Measurements from ENCODE around the gene MAPK8IP3.
A peak's percentile ranks its signal among the peaks of the same experiment; 100 is the strongest.

The MAPK8IP3 gene

GRCh38 chr16:1677942-1678499 lies 28.0 kb upstream of the MAPK8IP3 start, which contains the start of gene JPT2:
TSS of gene JPT2 (plus strand) at chr16:1678279. CDS start at chr16:1678313, 34 bp downstream.
- no peaks in the 10 kb centered on the region for H3K27me3 ChIP-seq (ENCODE audit: control insufficient read depth, insufficient read depth, low read length)
- DNase-seq (ENCODE audit: low read depth, low spot score): peak; percentile 95
- H3K36me3 ChIP-seq (ENCODE audit: control insufficient read depth, insufficient read depth, low read length): peaks cover 23% of the 10 kb centered on the region
- peak within 1 kb of the TSS; percentile 85 for H3K4me3 ChIP-seq (ENCODE audit: low read length)
- 0 out of 2 replicates have a peak, but pooled peaks cover 3% of the 10 kb centered on the region for H3K4me1 ChIP-seq (ENCODE audit: control insufficient read depth, insufficient read depth, low read length)
- no peaks in the 10 kb centered on the region for H3K9me3 ChIP-seq (ENCODE audit: control insufficient read depth, insufficient read depth, low read length)
- H3K27ac ChIP-seq (ENCODE audit: low read length): no peak within 1 kb of the TSS
- no CpG with 5 or more reads among the region's 79 CpGs for WGBS (ENCODE audit: insufficient coverage, insufficient read length)

DNA sequence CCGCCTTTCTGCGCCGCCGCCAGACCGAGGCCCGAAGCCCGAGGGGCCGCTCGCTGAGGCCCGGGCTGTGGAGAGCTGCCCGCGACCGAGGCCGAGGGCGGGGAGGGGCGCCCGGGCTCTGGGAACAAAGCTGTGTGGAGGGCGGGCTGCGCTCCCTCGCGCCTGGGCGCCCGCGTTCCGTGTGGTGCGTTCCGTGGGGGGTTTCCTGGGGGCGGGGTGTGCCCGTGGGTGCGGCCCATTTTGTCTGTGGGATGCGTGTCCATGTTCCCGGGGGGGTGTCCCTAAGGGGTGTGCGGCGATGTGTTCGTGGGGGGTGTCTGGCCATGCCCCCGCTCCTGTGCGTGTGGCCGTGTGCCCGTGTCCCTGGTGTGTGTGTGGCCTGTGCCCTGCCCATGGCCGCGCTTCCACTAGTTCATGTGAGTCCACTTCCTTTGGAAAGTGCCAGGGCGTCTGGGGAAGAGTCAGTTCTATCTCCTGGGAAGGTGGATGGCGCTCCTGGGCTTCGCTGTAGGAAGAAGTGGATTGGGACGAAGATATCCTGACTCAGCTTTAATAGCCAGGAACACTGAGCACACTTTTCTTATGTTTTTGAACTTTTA lies 27.4 kb upstream of the MAPK8IP3 start:
- H3K4me1 ChIP-seq (ENCODE audit: control insufficient read depth, insufficient read depth, low read length): 0 out of 2 replicates have a peak, but pooled peaks cover 3% of the 10 kb centered on the region
- DNase-seq (ENCODE audit: low read depth, low spot score): no peak
- no peaks in the 10 kb centered on the region for H3K9me3 ChIP-seq (ENCODE audit: control insufficient read depth, insufficient read depth, low read length)
- no peaks in the 10 kb centered on the region for H3K27me3 ChIP-seq (ENCODE audit: control insufficient read depth, insufficient read depth, low read length)
- peak overlapping the region; percentile 85 for H3K4me3 ChIP-seq (ENCODE audit: low read length)
- peaks cover 19% of the 10 kb centered on the region for H3K36me3 ChIP-seq (ENCODE audit: control insufficient read depth, insufficient read depth, low read length)
- H3K27ac ChIP-seq (ENCODE audit: low read length): no peak overlapping the region
- no CpG with 5 or more reads among the region's 45 CpGs for WGBS (ENCODE audit: insufficient coverage, insufficient read length)

DNA sequence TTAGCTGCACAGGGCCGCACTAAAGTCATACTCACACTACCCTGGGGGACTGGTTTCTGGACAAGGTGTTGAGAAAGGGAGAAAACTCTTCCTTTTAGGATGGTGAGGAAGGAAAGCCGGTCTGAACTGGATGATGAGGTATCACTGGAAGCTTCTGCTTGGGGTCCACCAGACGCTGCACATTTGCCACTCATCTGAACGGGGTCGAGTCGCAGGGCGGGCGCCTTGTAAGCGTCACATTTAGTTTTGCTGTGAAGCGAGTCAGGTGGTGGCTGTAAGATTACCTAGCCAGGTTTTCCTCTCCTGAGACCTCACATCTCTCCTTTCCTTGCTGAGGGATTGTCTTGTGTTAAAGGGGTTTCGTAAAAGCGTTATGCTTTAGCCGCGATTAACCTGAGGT lies 25.6 kb upstream of the MAPK8IP3 start:
- Histone ChIP-seq H3K4me3 (ENCODE audit: low read length) (no peak overlapping the region), H3K4me1 (ENCODE audit: control insufficient read depth, insufficient read depth, low read length) (0 out of 2 replicates have a peak, but pooled peaks cover 3% of the 10 kb centered on the region), H3K27me3 (ENCODE audit: control insufficient read depth, insufficient read depth, low read length) (no peaks in the 10 kb centered on the region), H3K27ac (ENCODE audit: low read length) (no peak overlapping the region), H3K36me3 (ENCODE audit: control insufficient read depth, insufficient read depth, low read length) (peaks cover 8% of the 10 kb centered on the region), H3K9me3 (ENCODE audit: control insufficient read depth, insufficient read depth, low read length) (no peaks in the 10 kb centered on the region)
- DNase-seq (ENCODE audit: low read depth, low spot score): no peak
- no CpG with 5 or more reads among the region's 14 CpGs for WGBS (ENCODE audit: insufficient coverage, insufficient read length)

GRCh38 chr16:1681032-1681431 lies 25.0 kb upstream of the MAPK8IP3 start:
- peaks cover under 1% of the 10 kb centered on the region; the same call in 1 of the 2 replicates for H3K36me3 ChIP-seq (ENCODE audit: control insufficient read depth, insufficient read depth, low read length)
- H3K27ac ChIP-seq (ENCODE audit: low read length): no peak overlapping the region
- no peak overlapping the region for H3K4me3 ChIP-seq (ENCODE audit: low read length)
- DNase-seq (ENCODE audit: low read depth, low spot score): no peak
- WGBS (ENCODE audit: insufficient coverage, insufficient read length): no CpG with 5 or more reads among the region's 10 CpGs
- no peaks in the 10 kb centered on the region for H3K27me3 ChIP-seq (ENCODE audit: control insufficient read depth, insufficient read depth, low read length)
- no peaks in the 10 kb centered on the region for H3K9me3 ChIP-seq (ENCODE audit: control insufficient read depth, insufficient read depth, low read length)
- H3K4me1 ChIP-seq (ENCODE audit: control insufficient read depth, insufficient read depth, low read length): 0 out of 2 replicates have a peak, but pooled peaks cover 3% of the 10 kb centered on the region

- WGBS (ENCODE audit: insufficient coverage, insufficient read length): no CpG with 5 or more reads among the region's 17 CpGs
- no peak for DNase-seq (ENCODE audit: low read depth, low spot score)
- H3K36me3 ChIP-seq (ENCODE audit: control insufficient read depth, insufficient read depth, low read length): peaks cover 26% of the 10 kb centered on the region
- H3K4me3 ChIP-seq (ENCODE audit: low read length): no peak overlapping the region
- no peaks in the 10 kb centered on the region for H3K27me3 ChIP-seq (ENCODE audit: control insufficient read depth, insufficient read depth, low read length)
- no peaks in the 10 kb centered on the region; the same call in 1 of the 2 replicates for H3K4me1 ChIP-seq (ENCODE audit: control insufficient read depth, insufficient read depth, low read length)
- H3K9me3 ChIP-seq (ENCODE audit: control insufficient read depth, insufficient read depth, low read length): no peaks in the 10 kb centered on the region
- no peak overlapping the region for H3K27ac ChIP-seq (ENCODE audit: low read length)
Measured at GRCh38 chr16:1687427-1688316, 18.3 kb upstream of the MAPK8IP3 start.

DNA sequence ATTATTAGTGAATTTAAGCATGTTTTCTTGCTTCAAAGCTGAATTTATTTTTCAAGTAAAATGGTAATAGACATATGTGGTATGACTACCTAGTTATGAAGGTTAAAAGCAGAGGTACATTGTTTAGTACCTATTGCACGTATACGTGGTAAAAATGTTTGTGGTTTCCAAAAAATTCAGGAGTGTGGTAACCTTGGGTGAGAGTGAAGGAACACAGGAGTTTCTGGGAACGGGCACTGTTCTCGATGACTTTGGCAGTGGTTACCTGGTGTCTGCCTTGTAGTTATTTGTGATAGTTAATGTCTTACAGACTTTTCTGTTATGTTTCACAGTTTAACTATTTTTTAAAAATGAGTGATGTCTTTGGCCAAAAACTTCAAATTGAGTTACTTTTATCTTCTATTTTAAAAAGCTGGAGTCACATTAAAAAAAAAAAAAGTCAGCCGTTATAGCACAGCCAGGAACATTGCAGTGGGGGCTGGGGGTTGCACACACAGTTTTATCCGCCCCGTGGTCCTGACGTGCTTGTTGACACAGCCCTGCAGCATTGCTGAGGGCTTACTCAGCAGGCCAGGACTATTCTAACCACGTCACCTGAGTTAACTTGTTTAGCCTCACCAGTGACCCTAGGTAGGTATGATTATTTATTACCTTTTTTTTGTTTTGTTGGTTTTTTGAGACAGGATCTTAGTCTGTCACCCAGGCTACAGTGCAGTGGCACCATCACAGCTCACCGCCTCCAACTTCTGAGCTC lies 17.0 kb upstream of the MAPK8IP3 start:
- no peaks in the 10 kb centered on the region for H3K9me3 ChIP-seq (ENCODE audit: control insufficient read depth, insufficient read depth, low read length)
- no peak overlapping the region for H3K4me3 ChIP-seq (ENCODE audit: low read length)
- H3K36me3 ChIP-seq (ENCODE audit: control insufficient read depth, insufficient read depth, low read length): peaks cover 31% of the 10 kb centered on the region
- H3K27ac ChIP-seq (ENCODE audit: low read length): no peak overlapping the region
- WGBS (ENCODE audit: insufficient coverage, insufficient read length): no CpG with 5 or more reads among the region's 10 CpGs
- no peaks in the 10 kb centered on the region; the same call in 1 of the 2 replicates for H3K4me1 ChIP-seq (ENCODE audit: control insufficient read depth, insufficient read depth, low read length)
- no peaks in the 10 kb centered on the region for H3K27me3 ChIP-seq (ENCODE audit: control insufficient read depth, insufficient read depth, low read length)
- no peak for DNase-seq (ENCODE audit: low read depth, low spot score)

GRCh38 chr16:1689853-1690252 lies 16.1 kb upstream of the MAPK8IP3 start:
- no peak overlapping the region for H3K27ac ChIP-seq (ENCODE audit: low read length)
- no peaks in the 10 kb centered on the region; the same call in 1 of the 2 replicates for H3K4me1 ChIP-seq (ENCODE audit: control insufficient read depth, insufficient read depth, low read length)
- DNase-seq (ENCODE audit: low read depth, low spot score): no peak
- no peak overlapping the region for H3K4me3 ChIP-seq (ENCODE audit: low read length)
- H3K27me3 ChIP-seq (ENCODE audit: control insufficient read depth, insufficient read depth, low read length): no peaks in the 10 kb centered on the region
- H3K9me3 ChIP-seq (ENCODE audit: control insufficient read depth, insufficient read depth, low read length): no peaks in the 10 kb centered on the region
- WGBS (ENCODE audit: insufficient coverage, insufficient read length): no CpG with 5 or more reads among the region's 13 CpGs
- H3K36me3 ChIP-seq (ENCODE audit: control insufficient read depth, insufficient read depth, low read length): peaks cover 31% of the 10 kb centered on the region

- DNase-seq (ENCODE audit: low read depth, low spot score): no peak
- WGBS (ENCODE audit: insufficient coverage, insufficient read length): no CpG with 5 or more reads among the region's 1 CpG
- Histone ChIP-seq H3K4me3 (ENCODE audit: low read length) (no peak overlapping the region), H3K36me3 (ENCODE audit: control insufficient read depth, insufficient read depth, low read length) (peaks cover 31% of the 10 kb centered on the region), H3K27ac (ENCODE audit: low read length) (no peak overlapping the region), H3K27me3 (ENCODE audit: control insufficient read depth, insufficient read depth, low read length) (no peaks in the 10 kb centered on the region), H3K9me3 (ENCODE audit: control insufficient read depth, insufficient read depth, low read length) (no peaks in the 10 kb centered on the region), H3K4me1 (ENCODE audit: control insufficient read depth, insufficient read depth, low read length) (no peaks in the 10 kb centered on the region; the same call in 1 of the 2 replicates)
Measured at GRCh38 chr16:1690810-1691209, 15.2 kb upstream of the MAPK8IP3 start.

DNA sequence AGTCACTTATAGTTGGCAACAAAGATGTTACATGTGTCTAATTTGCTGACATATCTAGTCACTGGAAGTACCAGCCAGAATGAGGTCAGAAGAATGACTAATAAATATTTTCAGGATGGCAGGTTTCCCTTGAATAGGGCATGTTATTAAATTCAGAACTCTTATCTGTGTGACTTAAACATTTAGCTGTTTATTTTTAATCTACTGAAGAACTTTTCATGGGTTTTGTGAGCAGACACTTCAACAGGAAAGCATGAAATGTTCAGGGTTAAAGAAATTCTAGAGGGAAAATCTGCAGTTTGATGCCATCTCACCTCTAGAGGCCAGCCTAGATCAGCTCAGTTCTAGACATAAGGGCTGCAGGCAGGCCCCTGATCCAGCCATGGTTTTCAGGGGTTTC lies 14.7 kb upstream of the MAPK8IP3 start:
- Histone ChIP-seq H3K4me3 (ENCODE audit: low read length) (no peak overlapping the region), H3K36me3 (ENCODE audit: control insufficient read depth, insufficient read depth, low read length) (peaks cover 31% of the 10 kb centered on the region), H3K27me3 (ENCODE audit: control insufficient read depth, insufficient read depth, low read length) (no peaks in the 10 kb centered on the region), H3K9me3 (ENCODE audit: control insufficient read depth, insufficient read depth, low read length) (no peaks in the 10 kb centered on the region), H3K27ac (ENCODE audit: low read length) (no peak overlapping the region), H3K4me1 (ENCODE audit: control insufficient read depth, insufficient read depth, low read length) (no peaks in the 10 kb centered on the region; the same call in 1 of the 2 replicates)
- DNase-seq (ENCODE audit: low read depth, low spot score): no peak

DNA sequence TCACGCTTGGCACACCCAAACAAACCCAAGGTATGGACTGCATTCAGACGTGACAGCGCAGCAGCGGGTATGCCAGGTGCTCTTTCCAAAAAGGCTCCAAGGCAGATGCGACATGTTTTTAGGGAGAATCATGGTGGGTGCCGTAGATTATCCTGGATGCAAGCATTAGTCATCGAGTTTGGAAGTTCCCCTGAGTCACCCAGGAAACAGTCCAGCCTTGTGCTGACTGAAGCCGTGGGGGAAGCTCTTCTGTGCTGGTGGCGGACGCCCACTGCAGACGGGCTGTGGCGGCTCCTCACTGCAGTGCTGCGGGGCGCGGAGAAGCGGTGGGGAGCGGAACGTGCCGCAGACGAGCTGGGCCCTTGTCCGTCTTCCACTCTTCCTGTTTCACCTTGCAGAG lies 14.0 kb upstream of the MAPK8IP3 start:
- Histone ChIP-seq H3K9me3 (ENCODE audit: control insufficient read depth, insufficient read depth, low read length) (no peaks in the 10 kb centered on the region), H3K36me3 (ENCODE audit: control insufficient read depth, insufficient read depth, low read length) (peaks cover 31% of the 10 kb centered on the region), H3K27ac (ENCODE audit: low read length) (no peak overlapping the region), H3K4me3 (ENCODE audit: low read length) (no peak overlapping the region), H3K4me1 (ENCODE audit: control insufficient read depth, insufficient read depth, low read length) (no peaks in the 10 kb centered on the region; the same call in 1 of the 2 replicates), H3K27me3 (ENCODE audit: control insufficient read depth, insufficient read depth, low read length) (no peaks in the 10 kb centered on the region)
- no peak for DNase-seq (ENCODE audit: low read depth, low spot score)
- no CpG with 5 or more reads among the region's 21 CpGs for WGBS (ENCODE audit: insufficient coverage, insufficient read length)
